GM12878 (cell line): ENCODE measurements around the gene KLF11. TPM values are rescaled to one million over a fixed set of nuclear protein-coding genes. Genes with fewer than 3 reads are reported as not detected.

Experiments used
- BACH1 ChIP-seq: fragments of 450-650 bp; IDR thresholded peaks from 2 replicates; pipeline ENCODE4 v1.6.1; 2017; ENCODE audit warnings: mild to moderate bottlenecking, borderline replicate concordance
- CEBPB ChIP-seq, 2 experiments: fragments of 150-350 bp in 1 of 2; IDR thresholded peaks; 2 replicates each; pipeline ENCODE4 v1.6.1; 2012 to 2014; ENCODE audit warnings: low read depth in 2 of 2, low read length in 2 of 2, borderline replicate concordance in 1 of 2, inconsistent platforms in 1 of 2
- CHD4 ChIP-seq: fragments of 200-600 bp; sonication (generic); IDR thresholded peaks from 2 replicates; pipeline ENCODE4 v1.6.1; 2016; ENCODE audit warnings: mild to moderate bottlenecking
- ESRRA ChIP-seq: IDR thresholded peaks from 2 replicates; pipeline ENCODE4 v1.6.1; 2012; ENCODE audit warnings: mild to moderate bottlenecking, low read length, improper control_type of control experiment
- KLF5 ChIP-seq: fragments of 450-650 bp; IDR thresholded peaks from 2 replicates; pipeline ENCODE4 v1.6.1; 2014; ENCODE audit warnings: mild to moderate bottlenecking; ENCODE audit not compliant: partially characterized antibody
- POLR2AphosphoS2 ChIP-seq: IDR thresholded peaks from 2 replicates; pipeline ENCODE4 v1.6.1; 2011; ENCODE audit warnings: low read depth, mild to moderate bottlenecking, low read length, improper control_type of control experiment, moderate library complexity
- RAD51 ChIP-seq: fragments of 450-650 bp; IDR thresholded peaks from 2 replicates; pipeline ENCODE4 v1.6.1; 2016; ENCODE audit warnings: moderate library complexity, mild to moderate bottlenecking, inconsistent platforms
- RELA ChIP-seq: fragments of 450-650 bp; IDR thresholded peaks from 2 replicates; pipeline ENCODE4 v1.8.0; 2014; ENCODE audit warnings: borderline replicate concordance; ENCODE audit not compliant: partially characterized antibody
- SREBF1 ChIP-seq: IDR thresholded peaks from 2 replicates; pipeline ENCODE4 v1.6.1; 2012; ENCODE audit warnings: mild to moderate bottlenecking, low read length
- ZBED1 ChIP-seq: IDR thresholded peaks from 2 replicates; pipeline ENCODE4 v1.6.1; 2016; ENCODE audit warnings: borderline replicate concordance
- polyA plus RNA-seq, 11 experiments: library from polyadenylated mRNA; depleted of rRNA in 4 of 11; unstranded in 6 of 11; stranded (reverse) in 5 of 11; fragments of >200 nt; fragmentation: Nextera tagmentation in 4 of 11; fragmentation: Illumina TruSeq in 1 of 11; extraction: Ambion mirVana in 4 of 11; extraction: Trizol in 1 of 11; gene quantifications; 1 replicate in 1 of 11; 2 replicates in 10 of 11; pipeline versions ENCODE4 v1.2.1 to v1.2.3, GENCODE V29; 2011 to 2016; ENCODE audit warnings: inconsistent platforms in 2 of 11, missing spikeins in 2 of 11, low read depth in 1 of 11
- total RNA-seq, 4 experiments: library from RNA; depleted of rRNA in 3 of 4; stranded (reverse); fragments of >200 nt in 3 of 4; fragmentation: Illumina TruSeq in 1 of 4; extraction: Trizol in 1 of 4; gene quantifications; 2 replicates each; pipeline versions ENCODE4 v1.2.1 to v1.2.3, GENCODE V29; 2013 to 2021
- TF ChIP-seq, protein P1 (sequence below): fragments of 450-650 bp; IDR thresholded peaks from 2 replicates; pipeline ENCODE4 v1.6.1; 2016; ENCODE audit warnings: mild to moderate bottlenecking
- TF ChIP-seq, protein P2 (sequence below): fragments of 450-650 bp; IDR thresholded peaks from 2 replicates; pipeline ENCODE4 v1.6.1; 2017; ENCODE audit warnings: antibody characterized with exemption, mild to moderate bottlenecking, moderate library complexity
- TF ChIP-seq, protein P3 (sequence below): fragments of 450-650 bp; IDR thresholded peaks from 2 replicates; pipeline ENCODE4 v1.6.1; 2017; ENCODE audit warnings: low read depth, mild to moderate bottlenecking, moderate library complexity
- TF ChIP-seq, protein P4 (sequence below): fragments of 450-650 bp; formaldehyde crosslinking; IDR thresholded peaks from 2 replicates; pipeline ENCODE4 v1.4.0; 2020; ENCODE audit warnings: mild to moderate bottlenecking, moderate library complexity
- TF ChIP-seq, protein P5 (sequence below): fragments of 150-350 bp; IDR thresholded peaks from 2 replicates; pipeline ENCODE4 v1.6.1; 2014; ENCODE audit warnings: mild to moderate bottlenecking, low read depth, low read length
- TF ChIP-seq, protein P6 (sequence below): fragments of 450-650 bp; conservative IDR thresholded peaks from 2 replicates; pipeline ENCODE4 v1.6.1; 2017; ENCODE audit warnings: mild to moderate bottlenecking, moderate library complexity

Gene KLF11
- total and polyA plus RNA-seq, 10 of the 15 experiments (the other 5 are each of a cell fraction or from before 2014, with no cell fraction given), result 0.03 to 0.54 (median 0.14) TPM; not detected in 1

DNA sequence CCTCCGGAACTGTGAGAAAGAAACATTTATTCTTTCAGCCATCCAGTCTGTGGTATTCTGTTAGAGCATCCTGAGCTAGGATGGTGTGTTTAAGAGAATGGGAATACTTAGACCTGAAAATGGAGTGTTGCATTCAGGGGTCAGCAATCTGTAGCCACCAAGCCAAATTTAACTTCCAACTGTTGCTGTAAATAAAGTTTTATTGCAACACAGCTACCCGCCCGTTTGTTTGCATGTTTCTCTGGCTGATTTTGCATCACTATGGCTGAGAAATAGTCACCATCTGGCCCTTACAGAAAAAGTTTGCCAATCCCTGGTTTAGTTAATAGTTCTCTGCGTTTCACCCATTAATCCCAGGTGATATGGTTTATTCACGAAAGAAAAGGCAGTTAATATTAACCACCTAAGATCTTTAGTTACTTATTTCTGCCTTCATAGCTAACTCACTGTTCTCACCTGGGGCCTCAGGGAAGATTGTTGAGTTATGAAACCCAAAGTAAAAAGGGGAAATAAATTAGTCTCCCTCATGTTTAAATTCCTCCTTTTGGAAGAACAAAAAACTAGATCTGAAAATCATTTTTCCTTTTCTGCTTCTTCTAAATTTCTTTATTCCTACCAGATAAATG is 46.3 kb downstream of the KLF11 start (continued):
- TF ChIP-seq, protein P1, sequence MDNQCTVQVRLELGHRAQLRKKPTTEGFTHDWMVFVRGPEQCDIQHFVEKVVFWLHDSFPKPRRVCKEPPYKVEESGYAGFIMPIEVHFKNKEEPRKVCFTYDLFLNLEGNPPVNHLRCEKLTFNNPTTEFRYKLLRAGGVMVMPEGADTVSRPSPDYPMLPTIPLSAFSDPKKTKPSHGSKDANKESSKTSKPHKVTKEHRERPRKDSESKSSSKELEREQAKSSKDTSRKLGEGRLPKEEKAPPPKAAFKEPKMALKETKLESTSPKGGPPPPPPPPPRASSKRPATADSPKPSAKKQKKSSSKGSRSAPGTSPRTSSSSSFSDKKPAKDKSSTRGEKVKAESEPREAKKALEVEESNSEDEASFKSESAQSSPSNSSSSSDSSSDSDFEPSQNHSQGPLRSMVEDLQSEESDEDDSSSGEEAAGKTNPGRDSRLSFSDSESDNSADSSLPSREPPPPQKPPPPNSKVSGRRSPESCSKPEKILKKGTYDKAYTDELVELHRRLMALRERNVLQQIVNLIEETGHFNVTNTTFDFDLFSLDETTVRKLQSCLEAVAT, result peak; percentile 49; the same call in 1 of the 2 replicates
- TF ChIP-seq, protein P2, sequence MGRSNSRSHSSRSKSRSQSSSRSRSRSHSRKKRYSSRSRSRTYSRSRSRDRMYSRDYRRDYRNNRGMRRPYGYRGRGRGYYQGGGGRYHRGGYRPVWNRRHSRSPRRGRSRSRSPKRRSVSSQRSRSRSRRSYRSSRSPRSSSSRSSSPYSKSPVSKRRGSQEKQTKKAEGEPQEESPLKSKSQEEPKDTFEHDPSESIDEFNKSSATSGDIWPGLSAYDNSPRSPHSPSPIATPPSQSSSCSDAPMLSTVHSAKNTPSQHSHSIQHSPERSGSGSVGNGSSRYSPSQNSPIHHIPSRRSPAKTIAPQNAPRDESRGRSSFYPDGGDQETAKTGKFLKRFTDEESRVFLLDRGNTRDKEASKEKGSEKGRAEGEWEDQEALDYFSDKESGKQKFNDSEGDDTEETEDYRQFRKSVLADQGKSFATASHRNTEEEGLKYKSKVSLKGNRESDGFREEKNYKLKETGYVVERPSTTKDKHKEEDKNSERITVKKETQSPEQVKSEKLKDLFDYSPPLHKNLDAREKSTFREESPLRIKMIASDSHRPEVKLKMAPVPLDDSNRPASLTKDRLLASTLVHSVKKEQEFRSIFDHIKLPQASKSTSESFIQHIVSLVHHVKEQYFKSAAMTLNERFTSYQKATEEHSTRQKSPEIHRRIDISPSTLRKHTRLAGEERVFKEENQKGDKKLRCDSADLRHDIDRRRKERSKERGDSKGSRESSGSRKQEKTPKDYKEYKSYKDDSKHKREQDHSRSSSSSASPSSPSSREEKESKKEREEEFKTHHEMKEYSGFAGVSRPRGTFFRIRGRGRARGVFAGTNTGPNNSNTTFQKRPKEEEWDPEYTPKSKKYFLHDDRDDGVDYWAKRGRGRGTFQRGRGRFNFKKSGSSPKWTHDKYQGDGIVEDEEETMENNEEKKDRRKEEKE, result no peak
- TF ChIP-seq RELA (no peak), SREBF1 (no peak), CEBPB (IDR thresholded peaks at IDR 0.05; ENCODE audit: borderline replicate concordance in 1 of 2, low read depth in 2 of 2, low read length in 2 of 2) (no peak), CHD4 (no peak), BACH1 (no peak), POLR2AphosphoS2 (no peak), ZBED1 (no peak), ESRRA (no peak), RAD51 (peak; percentile 41; the same call in 1 of the 2 replicates), KLF5 (no peak)
- TF ChIP-seq, protein P3, sequence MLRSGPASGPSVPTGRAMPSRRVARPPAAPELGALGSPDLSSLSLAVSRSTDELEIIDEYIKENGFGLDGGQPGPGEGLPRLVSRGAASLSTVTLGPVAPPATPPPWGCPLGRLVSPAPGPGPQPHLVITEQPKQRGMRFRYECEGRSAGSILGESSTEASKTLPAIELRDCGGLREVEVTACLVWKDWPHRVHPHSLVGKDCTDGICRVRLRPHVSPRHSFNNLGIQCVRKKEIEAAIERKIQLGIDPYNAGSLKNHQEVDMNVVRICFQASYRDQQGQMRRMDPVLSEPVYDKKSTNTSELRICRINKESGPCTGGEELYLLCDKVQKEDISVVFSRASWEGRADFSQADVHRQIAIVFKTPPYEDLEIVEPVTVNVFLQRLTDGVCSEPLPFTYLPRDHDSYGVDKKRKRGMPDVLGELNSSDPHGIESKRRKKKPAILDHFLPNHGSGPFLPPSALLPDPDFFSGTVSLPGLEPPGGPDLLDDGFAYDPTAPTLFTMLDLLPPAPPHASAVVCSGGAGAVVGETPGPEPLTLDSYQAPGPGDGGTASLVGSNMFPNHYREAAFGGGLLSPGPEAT, result peak; percentile 69
- TF ChIP-seq, protein P4, sequence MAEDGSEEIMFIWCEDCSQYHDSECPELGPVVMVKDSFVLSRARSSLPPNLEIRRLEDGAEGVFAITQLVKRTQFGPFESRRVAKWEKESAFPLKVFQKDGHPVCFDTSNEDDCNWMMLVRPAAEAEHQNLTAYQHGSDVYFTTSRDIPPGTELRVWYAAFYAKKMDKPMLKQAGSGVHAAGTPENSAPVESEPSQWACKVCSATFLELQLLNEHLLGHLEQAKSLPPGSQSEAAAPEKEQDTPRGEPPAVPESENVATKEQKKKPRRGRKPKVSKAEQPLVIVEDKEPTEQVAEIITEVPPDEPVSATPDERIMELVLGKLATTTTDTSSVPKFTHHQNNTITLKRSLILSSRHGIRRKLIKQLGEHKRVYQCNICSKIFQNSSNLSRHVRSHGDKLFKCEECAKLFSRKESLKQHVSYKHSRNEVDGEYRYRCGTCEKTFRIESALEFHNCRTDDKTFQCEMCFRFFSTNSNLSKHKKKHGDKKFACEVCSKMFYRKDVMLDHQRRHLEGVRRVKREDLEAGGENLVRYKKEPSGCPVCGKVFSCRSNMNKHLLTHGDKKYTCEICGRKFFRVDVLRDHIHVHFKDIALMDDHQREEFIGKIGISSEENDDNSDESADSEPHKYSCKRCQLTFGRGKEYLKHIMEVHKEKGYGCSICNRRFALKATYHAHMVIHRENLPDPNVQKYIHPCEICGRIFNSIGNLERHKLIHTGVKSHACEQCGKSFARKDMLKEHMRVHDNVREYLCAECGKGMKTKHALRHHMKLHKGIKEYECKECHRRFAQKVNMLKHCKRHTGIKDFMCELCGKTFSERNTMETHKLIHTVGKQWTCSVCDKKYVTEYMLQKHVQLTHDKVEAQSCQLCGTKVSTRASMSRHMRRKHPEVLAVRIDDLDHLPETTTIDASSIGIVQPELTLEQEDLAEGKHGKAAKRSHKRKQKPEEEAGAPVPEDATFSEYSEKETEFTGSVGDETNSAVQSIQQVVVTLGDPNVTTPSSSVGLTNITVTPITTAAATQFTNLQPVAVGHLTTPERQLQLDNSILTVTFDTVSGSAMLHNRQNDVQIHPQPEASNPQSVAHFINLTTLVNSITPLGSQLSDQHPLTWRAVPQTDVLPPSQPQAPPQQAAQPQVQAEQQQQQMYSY (CRISPR knock-in tag), result no peak
- TF ChIP-seq, protein P5, sequence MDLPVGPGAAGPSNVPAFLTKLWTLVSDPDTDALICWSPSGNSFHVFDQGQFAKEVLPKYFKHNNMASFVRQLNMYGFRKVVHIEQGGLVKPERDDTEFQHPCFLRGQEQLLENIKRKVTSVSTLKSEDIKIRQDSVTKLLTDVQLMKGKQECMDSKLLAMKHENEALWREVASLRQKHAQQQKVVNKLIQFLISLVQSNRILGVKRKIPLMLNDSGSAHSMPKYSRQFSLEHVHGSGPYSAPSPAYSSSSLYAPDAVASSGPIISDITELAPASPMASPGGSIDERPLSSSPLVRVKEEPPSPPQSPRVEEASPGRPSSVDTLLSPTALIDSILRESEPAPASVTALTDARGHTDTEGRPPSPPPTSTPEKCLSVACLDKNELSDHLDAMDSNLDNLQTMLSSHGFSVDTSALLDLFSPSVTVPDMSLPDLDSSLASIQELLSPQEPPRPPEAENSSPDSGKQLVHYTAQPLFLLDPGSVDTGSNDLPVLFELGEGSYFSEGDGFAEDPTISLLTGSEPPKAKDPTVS, result no peak
- TF ChIP-seq, protein P6, sequence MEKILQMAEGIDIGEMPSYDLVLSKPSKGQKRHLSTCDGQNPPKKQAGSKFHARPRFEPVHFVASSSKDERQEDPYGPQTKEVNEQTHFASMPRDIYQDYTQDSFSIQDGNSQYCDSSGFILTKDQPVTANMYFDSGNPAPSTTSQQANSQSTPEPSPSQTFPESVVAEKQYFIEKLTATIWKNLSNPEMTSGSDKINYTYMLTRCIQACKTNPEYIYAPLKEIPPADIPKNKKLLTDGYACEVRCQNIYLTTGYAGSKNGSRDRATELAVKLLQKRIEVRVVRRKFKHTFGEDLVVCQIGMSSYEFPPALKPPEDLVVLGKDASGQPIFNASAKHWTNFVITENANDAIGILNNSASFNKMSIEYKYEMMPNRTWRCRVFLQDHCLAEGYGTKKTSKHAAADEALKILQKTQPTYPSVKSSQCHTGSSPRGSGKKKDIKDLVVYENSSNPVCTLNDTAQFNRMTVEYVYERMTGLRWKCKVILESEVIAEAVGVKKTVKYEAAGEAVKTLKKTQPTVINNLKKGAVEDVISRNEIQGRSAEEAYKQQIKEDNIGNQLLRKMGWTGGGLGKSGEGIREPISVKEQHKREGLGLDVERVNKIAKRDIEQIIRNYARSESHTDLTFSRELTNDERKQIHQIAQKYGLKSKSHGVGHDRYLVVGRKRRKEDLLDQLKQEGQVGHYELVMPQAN, result no peak
